ENCODE measurements around the gene GRXCR1.
A peak's percentile ranks its signal among the peaks of the same experiment; 100 is the strongest.

Gene GRXCR1

GRCh38 chr4:42995343-42995944 lies 102.9 kb downstream of the GRXCR1 start:
- DNase-seq (ENCODE audit: low spot score): peak; percentile 53
- in situ Hi-C loops (cut with MboI; ENCODE audit: low sequenced_read_pairs, unreplicated experiment): no loop called here
- TF ChIP-seq CTCF (IDR thresholded peaks at IDR 0.05; ENCODE audit: borderline replicate concordance, control extremely low read depth, extremely low read depth, insufficient read depth, missing control alignments): peak; percentile 41

- TF ChIP-seq CTCF (IDR thresholded peaks at IDR 0.05; ENCODE audit: borderline replicate concordance, control extremely low read depth, extremely low read depth, insufficient read depth, missing control alignments): no peak
- in situ Hi-C loops (cut with MboI; ENCODE audit: low sequenced_read_pairs, unreplicated experiment): no loop called here
- no peak for DNase-seq (ENCODE audit: low spot score)
Observed at GRCh38 chr4:43008793-43009192, 116.3 kb downstream of the GRXCR1 start.

- no peak for DNase-seq (ENCODE audit: low spot score)
- in situ Hi-C loops (cut with MboI; ENCODE audit: low sequenced_read_pairs, unreplicated experiment): no loop called here
- TF ChIP-seq CTCF (IDR thresholded peaks at IDR 0.05; ENCODE audit: borderline replicate concordance, control extremely low read depth, extremely low read depth, insufficient read depth, missing control alignments): no peak
Observed at GRCh38 chr4:43014256-43014655, 121.7 kb downstream of the GRXCR1 start.

- no peak for TF ChIP-seq CTCF (IDR thresholded peaks at IDR 0.05; ENCODE audit: borderline replicate concordance, control extremely low read depth, extremely low read depth, insufficient read depth, missing control alignments)
- in situ Hi-C loops (cut with MboI; ENCODE audit: low sequenced_read_pairs, unreplicated experiment): no loop called here
- DNase-seq (ENCODE audit: low spot score): no peak
Observed at GRCh38 chr4:43041632-43042031, 149.1 kb downstream of the GRXCR1 start.

- DNase-seq (ENCODE audit: low spot score): no peak
- no peak for TF ChIP-seq CTCF (IDR thresholded peaks at IDR 0.05; ENCODE audit: borderline replicate concordance, control extremely low read depth, extremely low read depth, insufficient read depth, missing control alignments)
- in situ Hi-C loops (cut with MboI; ENCODE audit: low sequenced_read_pairs, unreplicated experiment): no loop called here
Observed at GRCh38 chr4:43047058-43047457, 154.5 kb downstream of the GRXCR1 start.

GRCh38 chr4:43048570-43048969 lies 156.1 kb downstream of the GRXCR1 start:
- no peak for DNase-seq (ENCODE audit: low spot score)
- in situ Hi-C loops (cut with MboI; ENCODE audit: low sequenced_read_pairs, unreplicated experiment): no loop called here

More at GRCh38 chr4:43048570-43048969, 156.1 kb downstream of the GRXCR1 start:
- no peak for TF ChIP-seq CTCF (IDR thresholded peaks at IDR 0.05; ENCODE audit: borderline replicate concordance, control extremely low read depth, extremely low read depth, insufficient read depth, missing control alignments)
